Activated CD8-positive, alpha-beta memory T cell treated with anti-CD3 and anti-CD28 coated beads for 1 hour (primary cell): ENCODE measurements around the gene ITGA11.

Source experiments
- DNase-seq, 2 donors: peaks; one replicate each; pipeline ENCODE4 v3.0.0-alpha.2; 2020; ENCODE audit warnings: low read depth in 1 of 2; ENCODE audit errors: extremely low read depth in 1 of 2

The ITGA11 gene

GRCh38 chr15:68447209-68447608 is 15.2 kb upstream of the ITGA11 start:
- no peak for DNase-seq

GRCh38 chr15:68445351-68445750 is 13.4 kb upstream of the ITGA11 start:
- no peak for DNase-seq

- no peak for DNase-seq
Observed at GRCh38 chr15:68444336-68444735, 12.4 kb upstream of the ITGA11 start.

- DNase-seq = no peak
Observed at GRCh38 chr15:68442903-68443302, 10.9 kb upstream of the ITGA11 start.

GRCh38 chr15:68442041-68442440 is 10.1 kb upstream of the ITGA11 start:
- DNase-seq = no peak

GRCh38 chr15:68441045-68441743 is 9.2 kb upstream of the ITGA11 start:
- no peak for DNase-seq

- DNase-seq = no peak
Observed at GRCh38 chr15:68440136-68440535, 8.2 kb upstream of the ITGA11 start.

GRCh38 chr15:68439506-68439905 is 7.5 kb upstream of the ITGA11 start:
- no peak for DNase-seq

- no peak for DNase-seq
Observed at GRCh38 chr15:68436680-68437079, 4.7 kb upstream of the ITGA11 start.

- DNase-seq = no peak
Observed at GRCh38 chr15:68435966-68436365, 4.0 kb upstream of the ITGA11 start.

- no peak for DNase-seq
Observed at GRCh38 chr15:68434021-68434420, 2.1 kb upstream of the ITGA11 start.

GRCh38 chr15:68433551-68433950 is 1.6 kb upstream of the ITGA11 start:
- DNase-seq = no peak

GRCh38 chr15:68432441-68433064 is 590 bp upstream of the ITGA11 start:
- DNase-seq = no peak

- no peak for DNase-seq
Observed at GRCh38 chr15:68431037-68431791, 749 bp downstream of the ITGA11 start.

GRCh38 chr15:68430471-68431036 is 1.4 kb downstream of the ITGA11 start:
- DNase-seq = no peak

GRCh38 chr15:68429691-68430470 is 2.1 kb downstream of the ITGA11 start:
- no peak for DNase-seq

- DNase-seq = no peak
Observed at GRCh38 chr15:68428431-68428940, 3.5 kb downstream of the ITGA11 start.

- DNase-seq = no peak
Observed at GRCh38 chr15:68427963-68428362, 4.0 kb downstream of the ITGA11 start.

- no peak for DNase-seq
Observed at GRCh38 chr15:68427366-68427765, 4.6 kb downstream of the ITGA11 start.

GRCh38 chr15:68426116-68426515 is 5.8 kb downstream of the ITGA11 start:
- DNase-seq = no peak
